GM12891 (cell line): ENCODE results near the gene MKX.

Source experiments
- PAX5 ChIP-seq: IDR thresholded peaks from 2 replicates; pipeline ENCODE4 v1.6.1; 2011; ENCODE audit warnings: low read length, moderate library complexity, mild to moderate bottlenecking; ENCODE audit not compliant: insufficient read depth, severe bottlenecking
- POLR2A ChIP-seq: IDR thresholded peaks from 2 replicates; pipeline ENCODE4 v1.6.1; 2011; ENCODE audit warnings: low read depth, low read length, control low read depth
- POLR2AphosphoS5 ChIP-seq: IDR thresholded peaks from 2 replicates; pipeline ENCODE4 v1.6.1; 2011; ENCODE audit warnings: low read depth, low read length, control low read depth
- SPI1 ChIP-seq: IDR thresholded peaks from 2 replicates; pipeline ENCODE4 v1.6.1; 2011; ENCODE audit warnings: low read depth, low read length, control low read depth

- TF ChIP-seq POLR2A (no peak), PAX5 (no peak), POLR2AphosphoS5 (no peak), SPI1 (no peak)
Measured at GRCh38 chr10:27687743-27688142, 57.9 kb downstream of the MKX start.
